BE2C (cell line): Measurements from ENCODE around the gene CLEC7A.

ENCODE experiments used
- DNase-seq: peaks from one replicate; pipeline ENCODE4 v3.0.0-alpha.2; 2020
- H3K27me3 ChIP-seq: fragments of 250-450 bp; sonication (Bioruptor Pico); 2 replicates; pipeline ENCODE4 v1.5.1; 2020; ENCODE audit warnings: mild to moderate bottlenecking
- H3K36me3 ChIP-seq: fragments of 250-450 bp; sonication (Bioruptor Pico); 2 replicates; pipeline ENCODE4 v1.5.1; 2020; ENCODE audit warnings: mild to moderate bottlenecking
- H3K4me1 ChIP-seq: fragments of 250-450 bp; sonication (Bioruptor Pico); 2 replicates; pipeline ENCODE4 v1.5.1; 2020
- H3K4me3 ChIP-seq: 2 replicates; pipeline ENCODE4 v1.5.1; 2011; ENCODE audit warnings: low read depth, low read length
- H3K9me3 ChIP-seq: fragments of 250-450 bp; sonication (Bioruptor Pico); 2 replicates; pipeline ENCODE4 v1.5.1; 2020
- TF ChIP-seq, protein P1 (sequence below): IDR thresholded peaks from 2 replicates; pipeline ENCODE4 v1.5.1; 2012; ENCODE audit warnings: mild to moderate bottlenecking, low read depth, low read length

The CLEC7A gene

DNA sequence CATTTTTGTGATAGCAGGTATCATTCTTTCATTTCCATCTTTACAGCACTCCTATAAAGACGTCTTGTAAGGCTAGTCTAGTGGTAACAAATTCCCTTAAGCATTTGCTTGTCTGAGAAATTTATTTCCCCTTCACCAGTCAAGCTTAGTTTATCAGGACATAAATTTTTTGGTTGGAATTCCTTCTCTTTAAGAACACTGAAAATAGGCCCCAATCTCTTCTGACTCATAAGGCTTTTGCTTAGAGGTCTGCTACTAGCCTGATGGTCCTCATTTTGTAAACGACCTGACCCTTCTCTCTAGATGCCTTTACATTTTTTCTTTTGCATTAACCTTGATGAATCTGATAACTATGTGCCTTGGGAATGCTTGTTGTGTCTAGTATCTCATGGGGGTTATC lies 21.6 kb upstream of the CLEC7A start:
- no peaks in the 10 kb centered on the region for H3K4me1 ChIP-seq
- H3K27me3 ChIP-seq, result peaks cover 11% of the 10 kb centered on the region
- no peak overlapping the region for H3K4me3 ChIP-seq
- no peaks in the 10 kb centered on the region for H3K9me3 ChIP-seq
- TF ChIP-seq, protein P1, sequence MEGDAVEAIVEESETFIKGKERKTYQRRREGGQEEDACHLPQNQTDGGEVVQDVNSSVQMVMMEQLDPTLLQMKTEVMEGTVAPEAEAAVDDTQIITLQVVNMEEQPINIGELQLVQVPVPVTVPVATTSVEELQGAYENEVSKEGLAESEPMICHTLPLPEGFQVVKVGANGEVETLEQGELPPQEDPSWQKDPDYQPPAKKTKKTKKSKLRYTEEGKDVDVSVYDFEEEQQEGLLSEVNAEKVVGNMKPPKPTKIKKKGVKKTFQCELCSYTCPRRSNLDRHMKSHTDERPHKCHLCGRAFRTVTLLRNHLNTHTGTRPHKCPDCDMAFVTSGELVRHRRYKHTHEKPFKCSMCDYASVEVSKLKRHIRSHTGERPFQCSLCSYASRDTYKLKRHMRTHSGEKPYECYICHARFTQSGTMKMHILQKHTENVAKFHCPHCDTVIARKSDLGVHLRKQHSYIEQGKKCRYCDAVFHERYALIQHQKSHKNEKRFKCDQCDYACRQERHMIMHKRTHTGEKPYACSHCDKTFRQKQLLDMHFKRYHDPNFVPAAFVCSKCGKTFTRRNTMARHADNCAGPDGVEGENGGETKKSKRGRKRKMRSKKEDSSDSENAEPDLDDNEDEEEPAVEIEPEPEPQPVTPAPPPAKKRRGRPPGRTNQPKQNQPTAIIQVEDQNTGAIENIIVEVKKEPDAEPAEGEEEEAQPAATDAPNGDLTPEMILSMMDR, result no peak
- H3K36me3 ChIP-seq, result no peaks in the 10 kb centered on the region
- DNase-seq, result no peak

DNA sequence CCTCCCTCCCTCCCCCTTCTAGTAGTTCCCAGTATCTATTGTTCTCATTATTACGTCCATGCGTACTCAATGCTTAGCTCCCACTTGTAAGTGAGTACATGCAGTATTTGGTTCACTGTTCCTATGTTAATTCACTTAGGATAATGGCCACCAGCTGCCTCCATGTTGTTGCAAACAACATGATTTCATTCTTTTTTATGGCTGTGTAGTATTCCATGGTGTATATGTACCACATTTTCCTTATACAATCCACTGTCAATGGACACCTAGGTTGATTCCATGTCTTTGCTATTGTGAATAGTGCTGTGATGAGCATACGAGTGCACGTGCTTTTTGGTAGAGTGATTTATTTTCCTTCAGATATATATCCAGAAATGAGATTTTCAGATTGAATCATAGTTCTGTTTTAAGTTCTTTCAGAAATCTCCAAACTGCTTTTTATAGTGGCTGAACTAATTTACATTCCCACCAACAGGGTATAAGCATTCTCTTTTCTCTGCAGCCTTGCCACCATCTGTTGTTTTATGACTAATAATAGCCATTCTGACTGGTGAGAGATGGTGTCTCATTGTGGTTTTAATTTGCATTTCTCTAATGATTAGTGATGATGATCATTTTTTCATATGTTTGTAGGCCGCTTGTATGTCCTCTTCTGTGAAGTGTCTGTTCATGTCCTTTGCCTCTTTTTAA lies 17.9 kb upstream of the CLEC7A start:
- no peak for DNase-seq
- TF ChIP-seq, protein P1, result no peak
- peaks cover 3% of the 10 kb centered on the region; the same call in 1 of the 2 replicates for H3K27me3 ChIP-seq

DNA sequence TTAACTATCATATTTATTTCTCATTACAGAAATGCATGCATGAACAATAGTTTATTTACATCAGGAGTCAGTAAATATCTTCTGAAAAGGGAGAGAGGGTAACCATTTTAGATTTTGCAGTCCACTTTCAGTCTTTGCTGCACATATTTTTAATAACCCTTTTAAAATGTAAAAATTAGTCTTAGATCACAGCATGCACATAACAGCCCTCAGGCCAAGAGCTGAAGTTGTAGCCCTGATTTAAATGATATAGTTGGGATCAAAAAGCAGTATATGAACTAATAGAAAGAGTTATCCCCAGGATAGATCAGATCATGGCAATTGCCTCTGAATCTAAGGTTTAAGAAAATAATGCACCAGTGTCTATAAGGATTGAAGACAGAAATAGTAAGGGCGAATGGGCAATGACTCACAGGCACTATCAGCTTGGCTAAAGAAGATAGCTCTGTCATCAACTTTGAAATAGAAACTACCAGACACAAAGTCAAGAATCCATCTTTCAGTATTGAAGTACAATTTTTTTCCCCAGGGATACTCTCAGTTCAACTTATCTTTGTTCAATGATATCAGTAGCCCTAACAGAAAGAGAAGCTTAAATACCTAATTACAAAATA lies 13.1 kb upstream of the CLEC7A start:
- Histone ChIP-seq H3K4me3 (no peak overlapping the region), H3K9me3 (no peaks in the 10 kb centered on the region), H3K27me3 (peaks cover 3% of the 10 kb centered on the region; the same call in 1 of the 2 replicates), H3K4me1 (no peaks in the 10 kb centered on the region), H3K36me3 (no peaks in the 10 kb centered on the region)
- TF ChIP-seq, protein P1, result no peak
- DNase-seq, result no peak

More for the DNA sequence above, 17.9 kb upstream of the CLEC7A start:
- H3K36me3 ChIP-seq, result no peaks in the 10 kb centered on the region
- H3K4me3 ChIP-seq, result no peak overlapping the region
- no peaks in the 10 kb centered on the region for H3K9me3 ChIP-seq
- H3K4me1 ChIP-seq, result no peaks in the 10 kb centered on the region

DNA sequence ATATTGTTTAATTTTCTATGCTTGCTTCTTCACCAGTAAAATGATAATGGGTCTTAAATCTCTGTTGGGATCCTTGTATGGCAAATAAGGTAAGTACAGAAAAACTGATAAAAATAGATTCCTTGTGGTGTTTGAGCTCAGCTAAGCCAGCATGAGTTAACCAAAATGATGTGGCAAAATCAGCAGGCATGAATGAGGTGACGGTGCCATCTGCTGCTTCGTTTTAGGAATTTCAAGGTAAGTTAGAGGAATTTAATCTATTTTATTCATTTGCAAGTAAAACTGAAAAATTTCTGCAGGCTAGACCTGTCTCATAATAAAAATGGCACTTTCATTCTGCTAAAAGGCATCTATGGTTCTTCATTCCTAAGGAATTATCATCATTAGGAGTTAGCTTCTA lies 10.0 kb upstream of the CLEC7A start:
- Histone ChIP-seq H3K4me3 (no peak overlapping the region), H3K9me3 (no peaks in the 10 kb centered on the region), H3K36me3 (no peaks in the 10 kb centered on the region), H3K4me1 (no peaks in the 10 kb centered on the region), H3K27me3 (peaks cover 3% of the 10 kb centered on the region; the same call in 1 of the 2 replicates)
- no peak for DNase-seq
- TF ChIP-seq, protein P1, result peak; percentile 43

DNA sequence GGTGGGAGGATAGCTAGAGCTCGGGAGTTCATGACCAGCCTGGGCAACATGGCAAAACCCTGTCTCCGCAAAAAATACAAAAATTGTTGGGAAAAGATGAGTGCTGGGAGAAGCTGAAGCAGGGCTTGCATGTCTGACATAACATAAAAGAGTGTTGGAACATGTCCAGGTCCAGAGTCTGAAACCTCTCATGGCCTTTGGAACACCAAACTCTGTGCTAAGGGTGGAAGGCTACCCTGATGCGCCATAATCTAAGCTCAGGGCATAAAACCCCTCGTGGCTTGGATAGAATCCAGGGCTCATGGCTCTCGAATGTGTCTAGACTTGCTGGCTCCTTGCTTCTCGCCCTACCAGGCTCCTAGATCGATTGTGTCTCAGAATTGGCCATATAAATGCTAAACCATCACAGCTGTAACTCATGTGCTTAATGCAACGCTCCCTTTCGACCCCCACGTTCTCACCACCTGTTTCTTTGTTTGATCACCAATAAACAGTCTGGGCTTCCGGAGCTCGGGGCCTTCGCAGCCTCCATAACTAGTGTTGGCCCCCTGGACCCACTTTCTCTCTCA lies 6.7 kb upstream of the CLEC7A start:
- no peaks in the 10 kb centered on the region for H3K9me3 ChIP-seq
- H3K27me3 ChIP-seq, result peaks cover 4% of the 10 kb centered on the region
- no peak overlapping the region for H3K4me3 ChIP-seq
- no peak for DNase-seq
- TF ChIP-seq, protein P1, result no peak
- no peaks in the 10 kb centered on the region for H3K36me3 ChIP-seq
- no peaks in the 10 kb centered on the region for H3K4me1 ChIP-seq

DNA sequence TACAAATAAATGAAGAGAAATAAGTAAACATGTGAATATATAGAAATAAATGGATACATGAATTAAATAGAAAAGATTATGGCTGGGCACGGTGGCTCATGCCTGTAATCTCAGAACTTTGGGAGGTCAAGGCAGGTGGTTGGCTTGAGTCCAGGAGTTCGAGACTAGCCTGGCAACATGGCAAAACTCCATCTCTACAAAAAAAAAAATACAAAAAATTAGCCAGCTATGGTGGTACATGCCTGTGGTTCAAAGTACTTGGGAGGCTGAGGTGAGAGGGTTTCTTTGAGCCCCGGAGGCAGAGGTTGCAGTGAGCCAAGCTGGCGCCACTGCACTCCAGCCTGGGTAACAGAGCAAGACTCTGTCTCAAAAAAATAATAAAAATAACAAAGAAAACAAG lies 5.1 kb upstream of the CLEC7A start:
- Histone ChIP-seq H3K36me3 (no peaks in the 10 kb centered on the region), H3K4me1 (no peaks in the 10 kb centered on the region), H3K9me3 (no peaks in the 10 kb centered on the region), H3K27me3 (peaks cover 4% of the 10 kb centered on the region), H3K4me3 (no peak overlapping the region)
- TF ChIP-seq, protein P1, result no peak
- DNase-seq, result no peak
